Activated T-helper 1 cell treated with anti-CD3 and anti-CD28 coated beads, Interleukin-12 subunit alpha, Interleukin-12 subunit beta, Interleukin-2, Interleukin-4 antibody, amounts not matched to agents 30 ng/mL and 10 ng/mL and 1 ng/mL, durations not matched to agents 14 hours and 24 hours and 36 hours (primary cell): Measurements from ENCODE around the gene METAP1D. TPM values are rescaled to one million over a fixed set of nuclear protein-coding genes. Genes with fewer than 3 reads are reported as not detected.
A peak's percentile ranks its signal among the peaks of the same experiment; 100 is the strongest.
"Not testable (repeated sequence)": the region's sequence is repeated elsewhere in the genome, so short reads cannot be mapped to it uniquely, and the experiment has no call there.

Source experiments
- DNase-seq: peaks from one replicate; pipeline ENCODE4 v3.0.0; 2021; ENCODE audit warnings: low spot score
- H3K27ac Mint-ChIP-seq: one replicate; pipeline ENCODE4 v1.8.0; 2021; ENCODE audit warnings: mild to moderate bottlenecking, mixed read lengths
- H3K27me3 Mint-ChIP-seq: one replicate; pipeline ENCODE4 v1.8.0; 2022; ENCODE audit warnings: mild to moderate bottlenecking, moderate library complexity, mixed read lengths; ENCODE audit not compliant: insufficient read depth
- H3K36me3 Mint-ChIP-seq: one replicate; pipeline ENCODE4 v1.8.0; 2021; ENCODE audit warnings: low read depth, mixed read lengths
- H3K4me1 Mint-ChIP-seq: one replicate; pipeline ENCODE4 v1.8.0; 2021; ENCODE audit warnings: low read depth, mixed read lengths
- H3K4me3 Mint-ChIP-seq: one replicate; pipeline ENCODE4 v1.8.0; 2021; ENCODE audit warnings: mild to moderate bottlenecking, moderate library complexity, mixed read lengths
- H3K9me3 Mint-ChIP-seq: one replicate; pipeline ENCODE4 v1.8.0; 2021; ENCODE audit warnings: mixed read lengths
- intact Hi-C: fragments of 100-400 bp; cut with micrococcal nuclease; formaldehyde crosslinking; loops from one replicate; pipeline ENCODE4 v1.15.1; 2024
- total RNA-seq: library from RNA; stranded (reverse); gene quantifications from 2 replicates; pipeline ENCODE4 v1.2.3, GENCODE V29; 2022

Gene METAP1D
- total RNA-seq, 1 donor from 2014 or later = 5.4 TPM

DNA sequence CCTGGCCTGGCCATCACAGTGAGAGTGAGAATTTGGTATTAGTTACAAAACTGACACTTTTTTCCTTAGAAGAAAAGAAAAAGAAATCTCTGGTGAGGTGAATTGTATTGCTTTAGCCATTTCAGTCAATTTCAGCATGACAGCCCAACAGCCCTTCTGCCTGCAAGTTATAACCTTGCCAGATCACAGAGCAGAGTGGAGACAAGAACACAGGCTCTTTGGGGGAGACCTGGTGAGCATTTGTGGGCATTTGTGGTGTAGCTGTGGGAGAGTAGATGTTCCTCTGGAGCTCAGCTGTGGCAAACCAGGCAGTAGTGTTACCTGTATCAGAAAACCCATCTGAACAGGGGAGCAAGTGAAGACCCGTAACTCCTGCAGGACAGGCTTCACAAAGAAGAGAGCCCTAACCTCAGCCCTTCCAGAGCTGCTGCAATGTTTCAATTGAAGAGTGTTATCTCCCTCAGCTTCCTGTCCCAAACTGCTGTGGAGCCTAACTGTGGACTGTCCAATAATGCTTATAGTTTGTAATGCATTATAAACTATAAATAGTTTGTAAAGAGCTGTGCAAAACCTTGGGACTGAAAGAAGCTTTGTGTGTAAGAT lies 62.8 kb downstream of the METAP1D start:
- DNase-seq = no peak
- H3K27ac Mint-ChIP-seq = no peak overlapping the region
- H3K9me3 Mint-ChIP-seq = no peaks in the 10 kb centered on the region
- H3K4me3 Mint-ChIP-seq = no peak overlapping the region
- peaks cover 3% of the 10 kb centered on the region for H3K27me3 Mint-ChIP-seq
- no peaks in the 10 kb centered on the region for H3K36me3 Mint-ChIP-seq
- intact Hi-C loops = no loop called here
- peaks cover 5% of the 10 kb centered on the region for H3K4me1 Mint-ChIP-seq

DNA sequence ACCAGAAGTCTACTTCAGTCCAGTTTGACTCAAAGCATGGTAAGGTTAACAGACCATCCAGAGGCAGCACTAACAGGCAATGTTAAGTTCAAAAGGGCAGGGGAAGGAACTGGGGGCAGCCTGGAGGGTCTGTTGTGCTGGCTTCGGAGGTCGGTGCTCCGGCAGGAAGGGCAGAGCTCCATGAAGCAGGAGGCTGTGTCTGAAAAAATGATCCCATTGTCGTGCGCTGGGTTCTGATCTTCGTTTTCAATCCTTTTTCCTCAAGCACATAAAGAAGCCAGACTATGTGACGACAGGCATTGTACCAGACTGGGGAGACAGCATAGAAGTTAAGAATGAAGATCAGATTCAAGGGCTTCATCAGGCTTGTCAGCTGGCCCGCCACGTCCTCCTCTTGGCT lies 63.7 kb downstream of the METAP1D start:
- Mint-ChIP-seq H3K27me3 (peaks cover 3% of the 10 kb centered on the region), H3K27ac (no peak overlapping the region), H3K9me3 (no peaks in the 10 kb centered on the region), H3K36me3 (no peaks in the 10 kb centered on the region), H3K4me1 (peaks cover 5% of the 10 kb centered on the region), H3K4me3 (no peak overlapping the region)
- intact Hi-C loops = no loop called here
- DNase-seq = no peak

DNA sequence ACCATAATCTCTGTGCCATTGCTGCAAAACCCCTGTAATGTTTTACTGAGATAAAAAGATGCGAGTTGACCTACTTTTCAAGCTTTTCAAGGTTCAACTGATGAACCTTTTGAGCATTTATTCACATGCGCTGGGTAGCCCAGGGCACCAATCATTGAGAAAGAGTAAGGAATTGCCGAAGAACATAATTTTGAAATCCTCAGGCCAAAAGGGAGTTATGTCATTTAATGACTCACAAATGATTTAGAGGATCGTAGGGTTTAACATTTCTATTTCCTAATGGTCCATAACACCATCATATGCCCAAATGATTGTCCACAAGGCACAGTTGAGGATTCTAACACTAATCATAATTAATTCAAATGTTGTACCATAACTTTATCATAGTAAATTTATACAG lies 65.4 kb downstream of the METAP1D start:
- peaks cover 7% of the 10 kb centered on the region for H3K27me3 Mint-ChIP-seq
- intact Hi-C loops = no loop called here
- H3K27ac Mint-ChIP-seq = no peak overlapping the region
- H3K4me3 Mint-ChIP-seq = no peak overlapping the region
- H3K9me3 Mint-ChIP-seq = no peaks in the 10 kb centered on the region
- H3K36me3 Mint-ChIP-seq = no peaks in the 10 kb centered on the region
- DNase-seq = no peak
- peaks cover 5% of the 10 kb centered on the region for H3K4me1 Mint-ChIP-seq

DNA sequence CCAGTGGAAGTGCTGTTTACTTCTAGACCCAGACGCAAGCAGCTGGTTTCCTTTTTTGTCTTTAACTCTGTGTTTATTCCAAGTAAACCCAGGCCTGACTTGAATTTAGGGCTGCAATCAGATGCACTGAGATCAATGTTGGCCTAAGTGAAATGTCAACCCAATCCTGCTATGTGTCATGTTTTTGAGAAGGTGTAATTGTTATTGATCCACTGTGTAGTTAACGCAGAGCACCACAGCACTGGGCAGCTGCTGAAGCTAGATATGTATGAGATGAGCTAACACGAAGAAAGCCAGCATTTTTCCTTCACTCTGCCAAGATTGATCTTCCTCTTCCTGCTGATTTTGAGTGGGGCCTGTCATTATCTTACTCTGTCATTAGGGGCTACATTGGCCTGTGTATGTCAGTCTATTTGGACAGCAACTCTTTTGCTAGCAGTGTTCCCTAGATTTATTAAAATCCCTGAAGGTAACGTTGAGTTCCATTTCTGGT lies 66.7 kb downstream of the METAP1D start:
- H3K4me3 Mint-ChIP-seq = no peak overlapping the region
- no peak for DNase-seq
- H3K27ac Mint-ChIP-seq = no peak overlapping the region
- H3K36me3 Mint-ChIP-seq = no peaks in the 10 kb centered on the region
- peaks cover 5% of the 10 kb centered on the region for H3K4me1 Mint-ChIP-seq
- H3K27me3 Mint-ChIP-seq = peaks cover 14% of the 10 kb centered on the region
- intact Hi-C loops = no loop called here
- no peaks in the 10 kb centered on the region for H3K9me3 Mint-ChIP-seq

DNA sequence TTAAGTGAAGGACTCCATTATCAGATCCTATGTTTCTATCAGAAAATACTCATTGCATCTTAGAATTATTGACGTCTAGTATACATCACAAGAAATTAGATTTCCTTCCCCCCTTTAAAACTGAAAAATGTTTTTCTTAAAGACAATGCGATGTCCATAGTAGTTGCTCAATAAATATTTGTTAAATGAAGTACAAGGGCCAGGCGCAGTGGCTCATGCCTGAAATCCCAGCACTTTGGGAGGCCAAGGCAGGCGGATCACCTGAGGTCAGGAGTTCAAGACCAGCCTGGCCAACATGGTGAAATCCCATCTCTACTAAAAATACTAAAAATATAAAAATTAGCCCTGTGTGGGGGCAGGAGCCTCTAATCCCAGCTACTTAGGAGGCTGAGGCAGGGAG lies 68.2 kb downstream of the METAP1D start:
- H3K4me1 Mint-ChIP-seq, H3K9me3 Mint-ChIP-seq, H3K36me3 Mint-ChIP-seq, intact Hi-C loops, H3K4me3 Mint-ChIP-seq, H3K27ac Mint-ChIP-seq, DNase-seq: not testable (repeated sequence)
- H3K27me3 Mint-ChIP-seq = peaks cover 27% of the 10 kb centered on the region

DNA sequence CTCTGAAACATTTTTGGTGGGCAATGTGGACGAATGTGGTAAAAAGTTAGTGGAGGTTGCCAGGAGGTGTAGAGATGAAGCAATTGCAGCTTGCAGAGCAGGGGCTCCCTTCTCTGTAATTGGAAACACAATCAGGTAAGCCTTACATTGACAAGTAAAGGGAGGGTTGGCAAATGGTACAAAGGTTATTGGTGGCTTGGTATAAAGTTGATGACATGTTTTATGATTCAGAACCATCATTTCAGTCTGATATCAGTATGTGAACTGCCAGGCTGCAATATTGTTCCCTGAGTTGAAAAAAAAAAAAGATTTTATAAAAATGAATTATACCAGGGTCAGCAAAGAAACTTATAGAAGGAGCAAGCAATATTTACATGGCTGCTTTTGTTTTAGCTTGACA lies 71.2 kb downstream of the METAP1D start:
- intact Hi-C loops = loop anchor here (5.0 to 10.0 kb wide), 2 partner anchors 36 to 246 kb away; no protein-coding TSS in a partner anchor
- H3K36me3 Mint-ChIP-seq = no peaks in the 10 kb centered on the region
- no peak for DNase-seq
- H3K4me3 Mint-ChIP-seq = no peak overlapping the region
- H3K27ac Mint-ChIP-seq = no peak overlapping the region
- no peaks in the 10 kb centered on the region for H3K9me3 Mint-ChIP-seq
- peaks cover 32% of the 10 kb centered on the region for H3K27me3 Mint-ChIP-seq
- peaks cover 5% of the 10 kb centered on the region for H3K4me1 Mint-ChIP-seq

DNA sequence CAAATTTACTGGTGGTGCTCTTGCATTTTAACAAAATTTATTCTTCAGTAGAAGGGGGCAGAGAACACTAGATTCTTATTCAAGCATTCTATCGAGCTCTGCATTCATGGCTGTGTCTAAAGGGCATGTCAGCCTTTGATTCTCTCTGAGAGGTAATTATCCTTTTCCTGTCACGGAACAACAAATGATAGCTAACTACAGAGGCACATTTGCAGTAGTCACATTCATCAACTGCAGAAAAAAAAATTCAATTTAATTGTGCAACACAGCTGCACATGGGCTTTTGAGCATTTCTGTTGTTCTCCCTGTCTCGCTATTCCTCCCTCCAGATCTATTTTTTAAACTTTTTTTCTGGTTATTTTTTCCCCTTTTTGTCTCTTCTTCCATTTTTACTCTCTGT lies 72.5 kb downstream of the METAP1D start:
- Mint-ChIP-seq H3K4me1 (no peaks in the 10 kb centered on the region), H3K9me3 (no peaks in the 10 kb centered on the region), H3K36me3 (no peaks in the 10 kb centered on the region), H3K27me3 (peaks cover 36% of the 10 kb centered on the region), H3K27ac (no peak overlapping the region), H3K4me3 (no peak overlapping the region)
- intact Hi-C loops = loop anchor here (5.0 to 10.0 kb wide), 2 partner anchors 35 to 248 kb away; no protein-coding TSS in a partner anchor
- no peak for DNase-seq

DNA sequence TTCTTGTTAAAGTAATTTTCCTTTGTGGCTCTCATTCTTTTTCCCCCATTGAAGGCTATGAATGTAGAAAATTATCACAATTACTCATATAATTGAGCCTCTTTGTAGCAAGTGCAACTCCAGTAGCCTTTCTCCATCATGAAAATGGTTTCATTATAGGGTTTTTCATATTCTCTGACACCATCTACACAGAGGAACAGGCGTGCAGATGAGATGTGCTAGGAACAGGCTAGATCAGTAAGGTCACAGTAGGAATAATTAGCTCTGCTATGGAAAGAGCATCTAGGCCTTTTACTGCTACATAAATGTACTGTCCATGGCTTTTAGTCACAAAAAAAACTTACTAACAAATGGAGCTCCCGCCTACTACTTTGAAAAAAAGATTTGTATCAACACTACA lies 73.0 kb downstream of the METAP1D start:
- Mint-ChIP-seq H3K27ac (no peak overlapping the region), H3K36me3 (no peaks in the 10 kb centered on the region), H3K4me3 (no peak overlapping the region), H3K27me3 (peaks cover 37% of the 10 kb centered on the region), H3K4me1 (no peaks in the 10 kb centered on the region), H3K9me3 (no peaks in the 10 kb centered on the region)
- intact Hi-C loops = loop anchor here (5.0 to 10.0 kb wide), 2 partner anchors 35 to 248 kb away; no protein-coding TSS in a partner anchor
- no peak for DNase-seq

DNA sequence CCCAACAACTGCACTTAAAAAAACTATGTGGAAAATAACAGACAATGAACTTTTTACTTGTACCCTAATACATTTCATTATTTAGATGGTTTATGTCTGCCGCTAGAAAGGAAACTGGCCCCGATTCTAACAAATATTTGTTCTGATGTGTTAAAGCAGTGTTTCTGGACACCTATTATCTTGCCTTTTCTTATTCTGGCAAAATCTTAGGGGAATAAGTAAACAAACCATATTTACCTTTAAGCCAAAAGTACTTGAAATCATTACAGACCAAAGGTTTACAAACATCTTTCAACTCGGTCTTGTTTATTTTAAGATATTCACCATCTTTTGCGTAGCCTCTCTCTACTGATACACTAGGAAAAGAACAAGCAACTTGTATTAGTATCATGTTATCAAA lies 73.8 kb downstream of the METAP1D start:
- H3K27ac Mint-ChIP-seq = no peak overlapping the region
- peaks cover 45% of the 10 kb centered on the region for H3K27me3 Mint-ChIP-seq
- intact Hi-C loops = loop anchor here (5.0 to 10.0 kb wide), 2 partner anchors 34 to 249 kb away; no protein-coding TSS in a partner anchor
- H3K9me3 Mint-ChIP-seq = no peaks in the 10 kb centered on the region
- H3K4me3 Mint-ChIP-seq = no peak overlapping the region
- DNase-seq = no peak
- no peaks in the 10 kb centered on the region for H3K4me1 Mint-ChIP-seq
- H3K36me3 Mint-ChIP-seq = no peaks in the 10 kb centered on the region

DNA sequence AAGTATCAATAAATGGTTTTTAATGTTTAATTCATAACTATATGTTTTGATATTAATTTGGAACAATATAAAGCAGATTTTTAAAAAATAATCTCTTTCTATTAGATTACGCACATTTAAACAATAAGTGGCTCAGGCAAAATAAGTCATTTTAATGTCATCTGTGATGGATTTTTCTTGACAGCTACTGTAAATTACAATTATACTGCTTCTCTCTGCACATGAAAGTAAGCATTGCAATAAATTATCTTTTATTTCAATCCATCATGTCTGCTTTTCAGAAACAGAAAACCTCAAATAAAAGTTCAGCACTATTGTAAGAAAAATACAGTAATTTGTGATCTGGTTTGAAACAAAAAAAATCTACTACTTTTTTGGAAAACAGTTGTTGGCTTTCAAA lies 74.5 kb downstream of the METAP1D start:
- Mint-ChIP-seq H3K4me1 (no peaks in the 10 kb centered on the region), H3K27ac (no peak overlapping the region), H3K27me3 (peaks cover 50% of the 10 kb centered on the region), H3K4me3 (no peak overlapping the region), H3K36me3 (no peaks in the 10 kb centered on the region), H3K9me3 (no peaks in the 10 kb centered on the region)
- intact Hi-C loops = loop anchor here (5.0 to 10.0 kb wide), 2 partner anchors 33 to 249 kb away; no protein-coding TSS in a partner anchor
- no peak for DNase-seq

DNA sequence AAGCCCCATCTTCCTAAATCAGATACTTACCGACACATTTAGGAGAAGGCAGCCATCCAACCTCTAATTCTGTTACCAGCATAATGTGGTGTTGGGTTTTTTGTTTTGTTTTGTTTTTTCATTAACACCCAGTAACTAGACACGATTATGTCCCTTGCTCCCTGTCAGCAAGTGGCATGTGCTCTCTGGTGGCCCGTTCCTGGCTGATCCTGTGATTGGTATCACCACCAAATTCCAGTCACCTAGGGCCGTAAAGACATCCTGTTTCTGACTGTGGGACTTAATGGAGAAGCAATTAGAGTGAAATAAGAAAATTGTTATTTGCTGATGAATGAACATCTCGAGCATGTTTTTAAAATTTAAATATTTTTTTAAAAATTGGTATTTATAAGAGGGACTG lies 79.7 kb downstream of the METAP1D start:
- no peak overlapping the region for H3K4me3 Mint-ChIP-seq
- H3K9me3 Mint-ChIP-seq = no peaks in the 10 kb centered on the region
- intact Hi-C loops = loop anchor here (10.0 kb wide), 1 partner anchor 255 kb away; no protein-coding TSS in a partner anchor
- peaks cover 69% of the 10 kb centered on the region for H3K27me3 Mint-ChIP-seq
- H3K4me1 Mint-ChIP-seq = peaks cover 20% of the 10 kb centered on the region
- H3K27ac Mint-ChIP-seq = no peak overlapping the region
- H3K36me3 Mint-ChIP-seq = no peaks in the 10 kb centered on the region
- DNase-seq = no peak

DNA sequence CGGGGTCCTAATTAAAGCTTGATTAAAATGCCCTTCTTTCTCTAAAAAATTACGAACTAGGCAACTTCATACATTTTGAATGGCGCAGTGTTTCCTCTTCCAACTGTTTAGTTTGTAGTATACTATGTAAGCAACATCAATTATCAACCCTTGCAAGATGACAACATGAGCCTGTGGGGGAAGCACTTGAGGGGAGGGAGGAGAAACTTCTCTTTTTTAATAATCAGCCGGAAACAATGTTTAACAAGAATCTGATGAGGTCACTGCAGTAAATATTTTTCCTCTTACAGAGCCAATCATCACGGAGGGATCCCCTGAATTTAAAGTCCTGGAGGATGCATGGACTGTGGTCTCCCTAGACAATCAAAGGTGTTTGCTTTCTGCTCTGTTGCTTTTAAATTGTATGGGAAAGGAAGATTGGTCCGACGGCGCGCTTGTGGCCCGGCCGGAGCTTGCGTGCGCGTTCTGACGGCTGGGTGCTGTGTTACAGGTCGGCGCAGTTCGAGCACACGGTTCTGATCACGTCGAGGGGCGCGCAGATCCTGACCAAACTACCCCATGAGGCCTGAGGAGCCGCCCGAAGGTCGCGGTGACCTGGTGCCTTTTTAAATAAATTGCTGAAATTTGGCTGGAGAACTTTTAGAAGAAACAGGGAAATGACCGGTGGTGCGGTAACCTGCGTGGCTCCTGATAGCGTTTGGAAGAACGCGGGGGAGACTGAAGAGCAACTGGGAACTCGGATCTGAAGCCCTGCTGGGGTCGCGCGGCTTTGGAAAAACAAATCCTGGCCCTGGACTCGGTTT lies 80.3 kb downstream of the METAP1D start:
- Mint-ChIP-seq H3K27me3 (peaks cover 73% of the 10 kb centered on the region), H3K36me3 (no peaks in the 10 kb centered on the region), H3K27ac (peak overlapping the region; percentile 65), H3K4me3 (no peak overlapping the region), H3K9me3 (no peaks in the 10 kb centered on the region), H3K4me1 (peaks cover 22% of the 10 kb centered on the region)
- intact Hi-C loops = loop anchor here (5.0 to 10.0 kb wide), 2 partner anchors 255 to 1263 kb away; partner anchors contain the start of gene GAD1
- no peak for DNase-seq

DNA sequence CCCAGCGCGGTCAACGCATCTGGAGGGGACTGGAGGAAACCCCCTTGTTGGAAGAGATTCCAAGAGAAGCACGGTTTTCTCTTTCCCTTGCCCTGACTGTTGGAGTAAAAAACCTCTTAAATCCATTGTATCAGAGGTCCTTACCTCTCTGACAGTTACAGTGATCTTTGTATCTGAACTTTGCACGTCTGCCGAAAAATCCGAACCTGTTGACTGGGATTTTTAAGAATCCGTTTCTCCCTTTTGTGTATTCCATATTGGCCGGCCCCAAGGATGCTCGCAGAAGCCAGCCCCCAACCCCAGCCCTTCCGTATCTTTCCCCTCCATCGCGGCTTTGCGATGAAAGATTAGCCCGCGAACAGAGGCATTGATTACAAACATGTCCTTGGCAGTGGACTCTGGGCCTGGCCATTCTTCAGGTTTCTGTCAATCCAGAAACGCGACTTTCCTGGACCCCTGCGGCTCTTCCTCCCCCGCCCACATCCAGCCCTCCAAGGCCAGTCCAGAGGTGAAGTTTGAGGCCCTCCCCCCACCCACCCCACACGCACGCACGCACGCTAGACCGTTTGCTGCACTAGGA lies 81.0 kb downstream of the METAP1D start:
- peaks cover 76% of the 10 kb centered on the region for H3K27me3 Mint-ChIP-seq
- peaks cover 28% of the 10 kb centered on the region for H3K4me1 Mint-ChIP-seq
- no peaks in the 10 kb centered on the region for H3K36me3 Mint-ChIP-seq
- DNase-seq = no peak
- peak overlapping the region; percentile 31 for H3K27ac Mint-ChIP-seq
- H3K9me3 Mint-ChIP-seq = no peaks in the 10 kb centered on the region
- H3K4me3 Mint-ChIP-seq = no peak overlapping the region
- intact Hi-C loops = loop anchor here (5.0 kb wide), 1 partner anchor 1263 kb away; the partner anchor contains the start of gene GAD1
